K562 (cell line): ENCODE data around the gene SPATS1. TPM values are rescaled to one million over a fixed set of nuclear protein-coding genes. Genes with fewer than 3 reads are reported as not detected.

ENCODE experiments used
- CREBBP ChIP-seq: IDR thresholded peaks from one replicate; pipeline ENCODE4 v1.6.1; 2012; ENCODE audit warnings: low read depth, mild to moderate bottlenecking, control low read depth, inconsistent platforms, low read length
- DDX20 ChIP-seq: fragments of 450-650 bp; IDR thresholded peaks from 2 replicates; pipeline ENCODE4 v1.6.1; 2016; ENCODE audit warnings: missing genetic modification characterization, low read depth, mild to moderate bottlenecking, missing compliant biosample characterization, moderate library complexity
- DIDO1 ChIP-seq: fragments of 450-650 bp; IDR thresholded peaks from 2 replicates; pipeline ENCODE4 v1.6.1; 2016; ENCODE audit warnings: low read depth, missing biosample characterization, missing genetic modification characterization
- FUS ChIP-seq: fragments of 200-400 bp; formaldehyde crosslinking; optimal IDR thresholded peaks from 2 replicates; pipeline ENCODE3; 2017; ENCODE audit warnings: low read depth, low read length
- GTF2B ChIP-seq: IDR thresholded peaks from 2 replicates; pipeline ENCODE4 v1.6.1; 2011; ENCODE audit not compliant: insufficient read length; ENCODE audit errors: extremely low read depth
- MYNN ChIP-seq, 2 experiments: sonication (generic); formaldehyde crosslinking in 1 of 2; IDR thresholded peaks; 2 replicates each; pipeline versions ENCODE4 v1.5.0 to v1.6.1; 2016 to 2020; ENCODE audit warnings: antibody characterized with exemption in 1 of 2, missing genetic modification reagents in 1 of 2
- PHF21A ChIP-seq: fragments of 450-650 bp; IDR thresholded peaks from 2 replicates; pipeline ENCODE4 v1.6.1; 2017; ENCODE audit warnings: low read depth, borderline replicate concordance
- RNF219 ChIP-seq: fragments of 250-450 bp; sonication (Bioruptor Pico); IDR thresholded peaks from 2 replicates; pipeline ENCODE4 v1.5.0; 2022; ENCODE audit warnings: mild to moderate bottlenecking
- SIRT6 ChIP-seq: IDR thresholded peaks from one replicate; pipeline ENCODE4 v1.6.1; 2012; ENCODE audit warnings: low read depth, mild to moderate bottlenecking, control low read depth, inconsistent platforms, low read length, moderate library complexity
- TCF15 ChIP-seq: fragments of 250-450 bp; sonication (Bioruptor Pico); IDR thresholded peaks from 2 replicates; pipeline ENCODE4 v1.8.0; 2022; ENCODE audit warnings: moderate library complexity, mild to moderate bottlenecking, inconsistent platforms
- TSHZ1 ChIP-seq: fragments of 250-450 bp; sonication (Bioruptor Pico); IDR thresholded peaks from 2 replicates; pipeline ENCODE4 v1.4.0; 2020; ENCODE audit warnings: mild to moderate bottlenecking, moderate library complexity
- ZFP91 ChIP-seq: sonication (generic); formaldehyde crosslinking; IDR thresholded peaks from 2 replicates; pipeline ENCODE4 v1.8.0; 2022; ENCODE audit warnings: mild to moderate bottlenecking, missing genetic modification reagents
- ZHX1 ChIP-seq: fragments of 150-350 bp; conservative IDR thresholded peaks from 2 replicates; pipeline ENCODE4 v1.6.1; 2014; ENCODE audit warnings: low read length
- ZNF778 ChIP-seq: fragments of 450-650 bp; formaldehyde crosslinking; IDR thresholded peaks from 2 replicates; pipeline ENCODE4 v1.4.0; 2020; ENCODE audit warnings: mild to moderate bottlenecking, moderate library complexity
- polyA plus RNA-seq, 8 experiments: library from polyadenylated mRNA; depleted of rRNA in 4 of 8; stranded (reverse) in 5 of 8; unstranded in 3 of 8; fragments of >200 nt; fragmentation: Nextera tagmentation in 2 of 8; fragmentation: Illumina TruSeq in 1 of 8; extraction: Ambion mirVana in 2 of 8; extraction: Trizol in 1 of 8; gene quantifications; 2 replicates each; pipeline versions ENCODE4 v1.2.1 to v1.2.3, GENCODE V29; 2011 to 2014; ENCODE audit warnings: inconsistent platforms in 1 of 8, missing spikeins in 1 of 8
- total RNA-seq, 7 experiments: library from RNA; depleted of rRNA in 6 of 7; stranded (reverse); fragments of >200 nt in 6 of 7; fragmentation: Illumina TruSeq in 2 of 7; extraction: Trizol in 2 of 7; gene quantifications; 2 replicates each; pipeline versions ENCODE4 v1.2.1 to v1.2.3, GENCODE V29; 2011 to 2021; ENCODE audit warnings: low replicate concordance in 1 of 7

The SPATS1 gene
- total and polyA plus RNA-seq, 9 of the 15 experiments (the other 6 are each of a cell fraction or from before 2014, with no cell fraction given): not detected

GRCh38 chr6:44387346-44388134 is 45.1 kb downstream of the SPATS1 start, which contains the start of gene CDC5L (continued):
- TF ChIP-seq TCF15 (CRISPR knock-in tag) (no peak), ZFP91 (CRISPR knock-in tag) (no peak), SIRT6 (no peak), FUS (no peak), ZHX1 (peak; percentile 100), RNF219 (CRISPR knock-in tag) (no peak), MYNN (IDR thresholded peaks at IDR 0.05) (no peak), MYNN (CRISPR knock-in tag; IDR thresholded peaks at IDR 0.05) (no peak), DIDO1 (tag) (peak; percentile 53; the same call in 1 of the 2 replicates), TSHZ1 (CRISPR knock-in tag) (no peak), ZNF778 (CRISPR knock-in tag) (no peak), DDX20 (tag) (no peak), CREBBP (no peak), PHF21A (no peak), GTF2B (no peak)
